A673 (cell line): ENCODE data around the gene ZNF281. TPM values are rescaled to one million over a fixed set of nuclear protein-coding genes. Genes with fewer than 3 reads are reported as not detected.
"Not testable (repeated sequence)": the region's sequence is repeated elsewhere in the genome, so short reads cannot be mapped to it uniquely, and the experiment has no call there.

ENCODE experiments used
- BruUV-seq: library from RNA; stranded (reverse); fragments of 400-500 nt; replicated peaks from 2 replicates; lab custom pipeline; 2021; lab: Mats Ljungman, UMichigan
- CTCF ChIA-PET: fragments of 300-600 bp; sonication (Branson Sonifier 250); formaldehyde crosslinking; loops from one replicate; lab custom pipeline; 2022; ENCODE audit warnings: antibody characterized with exemption; lab: Charles Lee
- POLR2A ChIA-PET: fragments of 300-600 bp; sonication (Branson Sonifier 250); formaldehyde crosslinking; loops from one replicate; lab custom pipeline; 2022; ENCODE audit warnings: antibody characterized with exemption; ENCODE audit not compliant: low non-redundant PET; lab: Charles Lee
- DNase-seq: peaks from one replicate; pipeline ENCODE4 v3.0.0-alpha.2; 2015; ENCODE audit warnings: low spot score
- H3K27ac ChIP-seq: fragments of 200-600 bp; sonication (generic); 2 replicates; pipeline ENCODE4 v1.5.1; 2016; ENCODE audit warnings: mixed run types, low read depth, mild to moderate bottlenecking, mixed read lengths, antibody characterized with exemption, low read length; ENCODE audit not compliant: poor library complexity, severe bottlenecking
- H3K27me3 ChIP-seq: fragments of 200-600 bp; sonication (generic); replicated peaks from 2 replicates; pipeline ENCODE4 v1.6.1; 2017; ENCODE audit warnings: mixed run types, low read depth, mild to moderate bottlenecking, mixed read lengths, antibody characterized with exemption, low read length; ENCODE audit not compliant: insufficient read depth, poor library complexity
- H3K36me3 ChIP-seq: fragments of 200-600 bp; sonication (generic); 2 replicates; pipeline ENCODE4 v1.6.1; 2016; ENCODE audit warnings: mixed run types, mild to moderate bottlenecking, mixed read lengths, antibody characterized with exemption, low read length; ENCODE audit not compliant: insufficient read depth, poor library complexity, severe bottlenecking
- H3K4me1 ChIP-seq: fragments of 200-600 bp; sonication (generic); 2 replicates; pipeline ENCODE4 v1.6.1; 2017; ENCODE audit warnings: mixed run types, mild to moderate bottlenecking, mixed read lengths, antibody characterized with exemption, low read length; ENCODE audit not compliant: insufficient read depth, poor library complexity, severe bottlenecking
- H3K4me3 ChIP-seq: fragments of 200-600 bp; sonication (generic); 2 replicates; pipeline ENCODE4 v1.5.1; 2016; ENCODE audit warnings: low read depth, mixed run types, mild to moderate bottlenecking, mixed read lengths, low read length; ENCODE audit not compliant: poor library complexity, severe bottlenecking
- H3K9me3 ChIP-seq: fragments of 200-600 bp; sonication (generic); 2 replicates; pipeline ENCODE4 v1.6.1; 2016; ENCODE audit warnings: mixed run types, low read depth, mild to moderate bottlenecking, mixed read lengths, antibody characterized with exemption, low read length; ENCODE audit not compliant: poor library complexity, severe bottlenecking
- EZH2 ChIP-seq: fragments of 200-600 bp; sonication (generic); IDR thresholded peaks from 2 replicates; pipeline ENCODE4 v1.6.1; 2017; ENCODE audit warnings: borderline replicate concordance, low read depth, mild to moderate bottlenecking, mixed read lengths, antibody characterized with exemption, low read length; ENCODE audit not compliant: poor library complexity, severe bottlenecking
- intact Hi-C: fragments of 100-400 bp; cut with micrococcal nuclease; formaldehyde crosslinking; loops from one replicate; pipeline ENCODE4 v1.10.0; 2022; ENCODE audit not compliant: unreplicated experiment
- total RNA-seq: library from RNA; stranded (reverse); gene quantifications from 2 replicates; pipeline ENCODE4 v1.2.3, GENCODE V29; 2021
- TF ChIP-seq, protein P1 (sequence below): fragments of 300-800, 200-600 bp; sonication (generic); conservative IDR thresholded peaks from 2 replicates; pipeline ENCODE4 v1.5.1; 2017; ENCODE audit warnings: low read depth, mild to moderate bottlenecking, antibody characterized with exemption, low read length, moderate library complexity, mixed read lengths

The ZNF281 gene
- total RNA-seq, 1 experiment from 2014 or later = 24.3 TPM

DNA sequence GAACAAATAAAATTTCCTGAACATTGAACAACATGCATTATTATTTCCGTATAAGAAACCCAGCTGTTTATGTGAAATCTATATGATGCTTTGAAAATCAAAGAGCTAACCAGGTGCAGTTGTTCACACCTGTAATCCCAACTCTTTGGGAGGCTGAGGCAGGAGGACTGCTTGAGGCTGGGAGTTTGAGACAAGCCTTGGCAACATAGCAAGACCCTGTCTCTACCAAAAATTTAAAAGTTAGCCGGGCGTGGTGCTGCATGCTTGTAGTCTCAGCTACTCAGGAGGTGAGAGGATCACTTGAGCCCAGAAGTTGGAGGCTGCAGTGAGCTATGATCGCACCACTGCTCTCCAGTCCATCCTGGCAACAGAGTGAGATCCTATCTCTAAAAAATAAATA, 4.8 kb upstream of the ZNF281 start:
- DNase-seq = no peak
- intact Hi-C loops = no loop called here
- no TSS peak for BruUV-seq
- POLR2A ChIA-PET = no interaction called here
- Histone ChIP-seq H3K4me1 (peaks cover 9% of the 10 kb centered on the region), H3K9me3 (no peaks in the 10 kb centered on the region), H3K36me3 (no peaks in the 10 kb centered on the region), H3K27me3 (no peaks in the 10 kb centered on the region), H3K27ac (no peak overlapping the region), H3K4me3 (no peak overlapping the region)
- CTCF ChIA-PET = interaction anchor here (0.5 kb wide), 1 partner anchor 207 kb away, joined by 4 read pairs; no protein-coding TSS in a partner anchor
- TF ChIP-seq, protein P1, sequence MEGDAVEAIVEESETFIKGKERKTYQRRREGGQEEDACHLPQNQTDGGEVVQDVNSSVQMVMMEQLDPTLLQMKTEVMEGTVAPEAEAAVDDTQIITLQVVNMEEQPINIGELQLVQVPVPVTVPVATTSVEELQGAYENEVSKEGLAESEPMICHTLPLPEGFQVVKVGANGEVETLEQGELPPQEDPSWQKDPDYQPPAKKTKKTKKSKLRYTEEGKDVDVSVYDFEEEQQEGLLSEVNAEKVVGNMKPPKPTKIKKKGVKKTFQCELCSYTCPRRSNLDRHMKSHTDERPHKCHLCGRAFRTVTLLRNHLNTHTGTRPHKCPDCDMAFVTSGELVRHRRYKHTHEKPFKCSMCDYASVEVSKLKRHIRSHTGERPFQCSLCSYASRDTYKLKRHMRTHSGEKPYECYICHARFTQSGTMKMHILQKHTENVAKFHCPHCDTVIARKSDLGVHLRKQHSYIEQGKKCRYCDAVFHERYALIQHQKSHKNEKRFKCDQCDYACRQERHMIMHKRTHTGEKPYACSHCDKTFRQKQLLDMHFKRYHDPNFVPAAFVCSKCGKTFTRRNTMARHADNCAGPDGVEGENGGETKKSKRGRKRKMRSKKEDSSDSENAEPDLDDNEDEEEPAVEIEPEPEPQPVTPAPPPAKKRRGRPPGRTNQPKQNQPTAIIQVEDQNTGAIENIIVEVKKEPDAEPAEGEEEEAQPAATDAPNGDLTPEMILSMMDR = no peak
- TF ChIP-seq EZH2 = no peak

DNA sequence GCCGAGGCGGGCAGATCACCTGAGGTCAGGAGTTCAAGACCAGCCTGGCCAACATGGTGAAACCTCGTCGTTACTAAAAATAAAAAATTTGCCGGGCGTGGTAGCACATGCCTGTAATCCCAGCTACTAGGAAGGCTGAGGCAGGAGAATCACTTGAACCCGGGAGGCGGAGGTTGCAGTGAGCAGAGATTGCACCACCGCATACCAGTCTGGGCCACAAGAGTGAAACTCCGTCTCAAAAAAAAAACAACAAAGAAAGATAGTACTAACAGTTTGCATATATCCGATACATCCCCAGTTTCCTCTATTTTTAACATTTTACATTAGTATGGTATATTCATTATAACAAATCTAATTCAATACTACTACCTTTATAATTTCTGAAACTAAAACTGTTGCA, 3.9 kb upstream of the ZNF281 start:
- CTCF ChIA-PET = interaction anchor here (0.6 kb wide), 1 partner anchor 1035 kb away, joined by 5 read pairs; no protein-coding TSS in a partner anchor
- H3K4me3 ChIP-seq, H3K9me3 ChIP-seq, H3K36me3 ChIP-seq, POLR2A ChIA-PET, H3K27me3 ChIP-seq, DNase-seq, H3K27ac ChIP-seq, intact Hi-C loops, BruUV-seq: not testable (repeated sequence)
- peaks cover 13% of the 10 kb centered on the region for H3K4me1 ChIP-seq

DNA sequence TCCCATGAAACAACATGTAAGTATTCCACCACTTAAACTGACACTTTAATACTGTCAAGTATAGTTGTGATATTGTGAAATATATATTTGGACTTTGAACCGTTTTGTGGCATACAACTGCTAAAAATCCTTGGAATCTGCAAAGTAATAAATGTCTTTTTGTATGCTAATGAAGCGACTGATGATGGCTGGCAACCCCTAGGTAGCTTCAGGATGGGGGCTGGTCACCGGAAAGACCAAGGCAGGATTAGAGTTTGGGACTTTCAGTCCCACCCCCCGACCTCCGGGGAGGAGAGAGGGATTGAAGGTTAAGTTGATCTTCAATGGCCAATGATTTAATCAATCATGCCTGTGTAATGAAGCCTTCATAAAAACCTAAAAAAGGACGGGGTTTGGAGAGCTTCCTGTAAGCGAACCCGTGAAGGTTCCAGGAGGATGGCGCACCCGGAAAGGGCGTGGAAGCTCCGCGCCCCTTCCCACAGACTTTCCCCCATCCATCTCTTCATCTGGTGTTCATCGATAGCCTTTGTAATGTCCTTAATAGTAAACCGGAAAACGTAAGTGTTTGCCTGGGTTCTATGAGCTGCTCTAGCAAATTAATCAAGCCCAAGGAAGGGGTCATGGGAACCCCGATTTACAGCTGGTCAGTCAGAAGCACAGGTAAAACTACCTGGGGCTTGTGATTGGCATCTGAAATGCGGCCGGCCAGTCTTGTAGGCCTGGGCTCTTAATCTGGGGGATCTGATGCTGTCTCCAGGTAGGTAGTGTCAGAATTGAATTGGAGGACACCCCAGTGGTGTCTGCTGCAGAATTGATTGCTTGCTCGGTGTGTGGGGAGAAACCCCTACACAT, 1.8 kb upstream of the ZNF281 start:
- H3K36me3 ChIP-seq = peaks cover 21% of the 10 kb centered on the region
- no peaks in the 10 kb centered on the region for H3K27me3 ChIP-seq
- no peak for TF ChIP-seq EZH2
- TF ChIP-seq, protein P1 = no peak
- no peak overlapping the region for H3K27ac ChIP-seq
- no peak for DNase-seq
- intact Hi-C loops = no loop called here
- POLR2A ChIA-PET = no interaction called here
- H3K4me3 ChIP-seq = no peak overlapping the region
- BruUV-seq = no TSS peak
- H3K4me1 ChIP-seq = peaks cover 19% of the 10 kb centered on the region
- H3K9me3 ChIP-seq = no peaks in the 10 kb centered on the region
- CTCF ChIA-PET = no interaction called here

DNA sequence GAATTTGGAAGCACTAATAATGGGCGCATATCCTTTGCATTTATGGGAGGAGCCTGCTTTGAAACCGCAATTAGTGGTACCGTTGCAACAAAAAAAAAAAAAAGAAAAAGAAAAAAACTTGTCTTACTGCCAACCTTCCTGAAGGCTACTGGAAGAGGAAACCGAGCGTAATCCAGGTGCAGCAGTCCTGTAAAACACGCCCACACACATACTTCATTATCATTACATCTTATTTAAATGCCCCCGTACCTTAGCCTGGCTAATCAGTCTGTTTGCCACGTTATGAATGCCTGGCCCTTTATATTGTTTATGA, 686 bp upstream of the ZNF281 start:
- Histone ChIP-seq H3K4me1 (peaks cover 27% of the 10 kb centered on the region), H3K9me3 (no peaks in the 10 kb centered on the region), H3K4me3 (peak overlapping the region; percentile 92), H3K27me3 (no peaks in the 10 kb centered on the region), H3K36me3 (peaks cover 31% of the 10 kb centered on the region), H3K27ac (peak overlapping the region; percentile 89)
- no TSS peak for BruUV-seq
- ChIA-PET POLR2A (interaction anchor here (0.6 kb wide), 1 partner anchor 113 kb away, joined by 4 read pairs; no protein-coding TSS in a partner anchor), CTCF (no interaction called here)
- no peak for DNase-seq
- TF ChIP-seq EZH2 = no peak
- TF ChIP-seq, protein P1 = no peak
- intact Hi-C loops = no loop called here
